ENCODE data around the gene MYH15. TPM values are rescaled to one million over a fixed set of nuclear protein-coding genes. Genes with fewer than 3 reads are reported as not detected.

MYH15 gene
- polyA plus RNA-seq, 3 donors = 0.08 to 0.22 TPM; not detected in 1

DNA sequence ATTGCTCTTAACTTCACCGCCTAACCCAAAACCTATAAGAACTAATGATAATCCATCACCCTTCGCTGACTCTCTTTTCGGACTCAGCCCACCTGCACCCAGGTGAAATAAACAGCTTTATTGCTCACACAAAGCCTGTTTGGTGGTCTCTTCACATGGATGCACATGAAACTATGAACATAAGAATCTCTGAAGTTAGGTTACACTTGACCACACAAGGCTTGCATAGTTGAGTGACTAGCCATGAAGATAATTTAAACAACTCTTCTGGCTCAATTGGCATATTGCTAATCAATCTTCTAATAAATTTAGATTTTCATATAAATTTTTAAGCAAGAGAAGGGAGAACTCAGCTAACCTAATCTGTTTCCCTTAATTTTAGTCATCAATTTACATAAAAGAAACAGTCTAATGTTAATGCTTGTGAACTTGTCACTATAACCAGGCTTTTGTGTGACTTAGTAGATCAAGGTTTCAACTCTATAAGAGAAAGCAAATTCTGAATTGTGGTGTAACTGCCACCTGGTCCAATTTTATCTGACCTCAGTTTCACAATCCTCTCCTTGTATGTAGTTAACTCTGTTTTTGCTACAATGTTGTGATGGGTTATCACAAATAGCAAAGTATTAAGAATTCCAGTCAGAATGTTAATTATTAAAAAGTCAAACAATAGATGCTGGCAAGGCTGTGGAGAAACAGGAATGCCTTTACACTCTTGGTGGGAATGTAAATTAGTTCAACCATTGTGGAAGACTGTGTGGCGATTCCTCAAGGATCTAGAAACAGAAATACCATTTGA lies 132.0 kb downstream of the MYH15 start:
- 93 to 99% (median 97%) methylated on average over 4 of the region's 4 CpGs for WGBS, 3 donors

DNA sequence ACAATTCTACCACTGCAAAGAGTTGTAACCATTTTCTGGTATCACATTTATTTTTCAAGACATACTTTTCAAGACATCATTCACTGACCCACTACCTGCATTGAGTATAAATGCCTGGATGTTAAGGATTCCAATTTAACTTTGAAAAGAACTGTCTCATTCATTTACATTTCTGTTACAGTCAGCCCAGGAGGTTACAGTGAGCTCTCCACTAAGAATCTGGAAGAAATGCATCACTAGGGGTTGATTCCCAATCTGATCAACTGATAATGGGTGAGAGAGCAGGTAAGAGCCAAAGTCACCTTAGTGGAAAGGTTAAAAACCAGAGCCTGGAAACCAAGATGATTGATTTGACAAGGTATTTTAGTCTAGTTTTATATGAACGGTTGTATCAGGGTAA lies 133.0 kb downstream of the MYH15 start:
- WGBS, 3 donors = 78 to 85% (median 82%) methylated on average over 1 of the region's 1 CpG
- H3K27ac ChIP-seq (ENCODE audit: low read depth, low read length) = no peak overlapping the region

More for the DNA sequence above, 132.0 kb downstream of the MYH15 start:
- H3K27ac ChIP-seq (ENCODE audit: low read depth, low read length) = no peak overlapping the region

DNA sequence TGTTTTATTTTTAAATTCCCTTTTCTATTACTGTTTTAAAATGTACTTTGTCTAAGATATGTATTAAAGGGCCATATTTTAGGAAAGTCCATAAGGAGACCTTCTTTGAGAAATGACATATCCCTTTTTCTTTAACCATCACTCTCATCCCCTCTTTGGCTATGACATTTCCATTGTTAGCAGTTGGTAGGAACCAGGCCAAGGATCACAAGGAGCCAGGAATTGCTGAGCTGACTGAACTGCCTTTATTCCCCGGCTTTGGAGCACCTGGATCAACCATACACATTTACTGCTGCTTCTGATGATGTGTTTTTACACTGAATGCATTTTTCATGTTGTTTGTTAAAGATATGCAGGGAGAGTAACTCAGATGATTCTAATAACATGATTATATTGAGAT lies 134.4 kb downstream of the MYH15 start:
- WGBS, 3 donors = 0% methylated on average over 1 of the region's 1 CpG
- no peak overlapping the region for H3K27ac ChIP-seq (ENCODE audit: low read depth, low read length)

GRCh38 chr3:108359011-108359410 lies 151.4 kb downstream of the MYH15 start:
- H3K27ac ChIP-seq (ENCODE audit: low read depth, low read length) = no peak overlapping the region
- 78 to 90% (median 84%) methylated on average over 2 of the region's 2 CpGs for WGBS, 3 donors

- WGBS, 3 donors = 75 to 86% (median 84%) methylated on average over 2 of the region's 2 CpGs
- no peak overlapping the region for H3K27ac ChIP-seq (ENCODE audit: low read depth, low read length)
Measured at GRCh38 chr3:108357042-108357441, 153.4 kb downstream of the MYH15 start.

GRCh38 chr3:108354562-108354961 lies 155.8 kb downstream of the MYH15 start:
- 80 to 100% (median 96%) methylated on average over 1 of the region's 1 CpG for WGBS, 3 donors
- no peak overlapping the region for H3K27ac ChIP-seq (ENCODE audit: low read depth, low read length)

DNA sequence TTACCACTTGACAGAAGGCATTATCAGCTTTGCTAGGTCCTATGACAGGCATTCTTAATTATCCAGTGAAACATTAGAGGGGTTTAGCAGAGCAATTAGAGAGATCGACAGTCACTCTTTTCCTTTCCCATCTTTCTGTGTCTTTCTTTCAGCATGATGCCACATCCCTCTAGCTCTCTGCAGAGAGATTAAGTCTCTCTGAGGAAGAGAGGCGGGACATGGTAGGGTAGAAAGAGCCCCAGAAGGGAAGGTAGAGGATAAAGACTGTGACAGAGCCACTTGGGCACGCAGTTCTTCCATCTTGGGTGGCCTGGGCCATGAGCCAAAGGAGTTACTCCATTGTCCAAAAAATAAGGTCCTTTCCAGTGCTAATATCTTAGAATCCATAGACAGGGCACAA lies 158.2 kb downstream of the MYH15 start:
- no peak overlapping the region for H3K27ac ChIP-seq (ENCODE audit: low read depth, low read length)

GRCh38 chr3:108346301-108347227 lies 163.8 kb downstream of the MYH15 start:
- no peak overlapping the region for H3K27ac ChIP-seq (ENCODE audit: low read depth, low read length)
- 66 to 90% (median 67%) methylated on average over 5 of the region's 5 CpGs for WGBS, 3 donors

More for the DNA sequence above, 158.2 kb downstream of the MYH15 start:
- WGBS, 3 donors = 54 to 67% (median 57%) methylated on average over 3 of the region's 3 CpGs

DNA sequence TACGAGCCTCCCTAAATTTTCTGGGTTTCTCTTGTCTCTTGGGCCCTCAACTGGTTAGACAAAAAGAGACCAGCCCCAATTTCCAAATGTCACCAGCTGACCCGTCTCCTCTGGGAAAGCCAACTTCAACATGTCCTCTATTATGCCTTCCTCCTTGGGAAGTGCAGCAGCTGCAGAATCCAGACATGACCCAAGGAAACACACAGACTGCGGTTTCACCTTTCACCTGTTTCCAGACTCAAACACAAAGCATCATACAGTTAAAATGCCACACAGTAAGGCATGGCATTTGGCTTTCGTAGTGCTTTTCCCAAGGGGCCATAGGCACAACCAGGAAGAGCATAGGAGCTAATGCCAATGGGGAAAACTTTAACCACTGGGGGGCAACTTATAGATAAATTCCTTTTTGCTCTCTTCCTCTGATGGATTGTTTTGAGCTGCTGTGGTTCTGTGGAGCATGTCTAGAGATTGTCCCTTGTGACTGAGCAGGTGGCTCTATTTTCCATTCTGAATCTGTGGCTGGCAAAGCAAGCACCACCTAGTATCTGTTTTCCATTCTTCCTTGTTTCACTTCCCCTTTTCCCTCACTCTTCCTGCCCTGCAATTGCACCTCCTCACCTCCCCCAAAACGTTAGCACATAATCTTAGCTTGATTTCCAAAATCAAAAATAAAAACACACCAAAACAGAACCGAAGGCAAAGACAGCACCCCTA lies 164.7 kb downstream of the MYH15 start:
- WGBS, 3 donors = 24 to 72% (median 35%) methylated on average over 6 of the region's 6 CpGs
- no peak overlapping the region for H3K27ac ChIP-seq (ENCODE audit: low read depth, low read length)

DNA sequence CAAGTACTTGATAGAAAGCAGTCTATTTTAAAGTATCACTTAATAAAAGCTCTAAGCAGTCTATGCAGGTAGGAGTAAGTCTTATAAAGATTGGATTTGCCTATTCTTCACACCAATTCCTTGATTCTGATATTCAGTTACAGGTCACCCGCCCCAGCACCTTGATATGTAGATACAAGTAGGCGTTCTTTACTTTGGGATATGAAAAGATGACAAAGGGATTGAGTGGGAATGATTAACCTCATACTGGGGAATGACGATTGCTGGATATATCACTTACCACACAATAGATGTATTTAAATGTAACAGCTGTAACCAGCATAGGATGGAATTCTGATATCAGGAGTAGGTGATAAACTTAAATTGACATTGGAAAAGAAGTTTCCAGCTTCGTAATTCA lies 166.9 kb downstream of the MYH15 start:
- no peak overlapping the region for H3K27ac ChIP-seq (ENCODE audit: low read depth, low read length)
- 38 to 95% (median 85%) methylated on average over 4 of the region's 4 CpGs for WGBS, 3 donors

GRCh38 chr3:108342837-108343486 lies 167.4 kb downstream of the MYH15 start:
- H3K27ac ChIP-seq (ENCODE audit: low read depth, low read length) = no peak overlapping the region
- WGBS, 3 donors = 50 to 78% (median 58%) methylated on average over 4 of the region's 4 CpGs

GRCh38 chr3:108341911-108342310 lies 168.5 kb downstream of the MYH15 start:
- H3K27ac ChIP-seq (ENCODE audit: low read depth, low read length) = no peak overlapping the region
- 72 to 95% (median 80%) methylated on average over 6 of the region's 6 CpGs for WGBS, 3 donors

- no peak overlapping the region for H3K27ac ChIP-seq (ENCODE audit: low read depth, low read length)
Measured at GRCh38 chr3:108338901-108339545, 171.4 kb downstream of the MYH15 start.

GRCh38 chr3:108334701-108335100 lies 175.7 kb downstream of the MYH15 start:
- 90 to 93% (median 92%) methylated on average over 1 of the region's 1 CpG for WGBS, 3 donors
- no peak overlapping the region for H3K27ac ChIP-seq (ENCODE audit: low read depth, low read length)

GRCh38 chr3:108333961-108334360 lies 176.4 kb downstream of the MYH15 start:
- no peak overlapping the region for H3K27ac ChIP-seq (ENCODE audit: low read depth, low read length)
- WGBS, 3 donors = 84 to 100% (median 97%) methylated on average over 1 of the region's 1 CpG

- no peak overlapping the region for H3K27ac ChIP-seq (ENCODE audit: low read depth, low read length)
- 93 to 98% (median 94%) methylated on average over 3 of the region's 3 CpGs for WGBS, 3 donors
Measured at GRCh38 chr3:108331792-108332191, 178.6 kb downstream of the MYH15 start.
